SJSA1 (cell line): Measurements from ENCODE around the gene FBXW2. TPM values are rescaled to one million over a fixed set of nuclear protein-coding genes. Genes with fewer than 3 reads are reported as not detected.

Source experiments
- DNase-seq, 2 experiments: peaks; one replicate each; pipeline ENCODE4 v3.0.0-alpha.2; 2015 to 2020; ENCODE audit warnings: low spot score in 2 of 2, low read depth in 1 of 2
- H3K27ac ChIP-seq: fragments of 250-450 bp; sonication (Bioruptor Pico); 2 replicates; pipeline ENCODE4 v1.5.1; 2020; ENCODE audit warnings: mild to moderate bottlenecking, moderate library complexity
- H3K27me3 ChIP-seq: fragments of 250-450 bp; sonication (Bioruptor Pico); replicated peaks from 2 replicates; pipeline ENCODE4 v1.5.1; 2020; ENCODE audit warnings: mild to moderate bottlenecking, moderate library complexity
- H3K36me3 ChIP-seq: fragments of 250-450 bp; sonication (Bioruptor Pico); 2 replicates; pipeline ENCODE4 v1.5.1; 2020; ENCODE audit warnings: mild to moderate bottlenecking
- H3K4me1 ChIP-seq: fragments of 250-450 bp; sonication (Bioruptor Pico); replicated peaks from 2 replicates; pipeline ENCODE4 v1.6.1; 2021; ENCODE audit warnings: mild to moderate bottlenecking
- H3K4me3 ChIP-seq: fragments of 250-450 bp; sonication (Bioruptor Pico); 2 replicates; pipeline ENCODE4 v1.5.1; 2020; ENCODE audit warnings: mild to moderate bottlenecking
- H3K9me3 ChIP-seq: fragments of 250-450 bp; sonication (Bioruptor Pico); replicated peaks from 2 replicates; pipeline ENCODE4 v1.5.1; 2020; ENCODE audit warnings: mild to moderate bottlenecking
- total RNA-seq: library from RNA; depleted of rRNA; stranded (reverse); fragments of >200 nt; shearing (Covaris generic); gene quantifications from 2 replicates; pipeline ENCODE4 v1.2.3, GENCODE V29; 2014

Gene FBXW2
- total RNA-seq, 1 experiment from 2014 or later: 17.9 TPM

GRCh38 chr9:120729791-120730241 lies 63.4 kb downstream of the FBXW2 start:
- Histone ChIP-seq H3K4me3 (no peak overlapping the region), H3K36me3 (no peaks in the 10 kb centered on the region), H3K27ac (no peak overlapping the region), H3K4me1 (peaks cover 4% of the 10 kb centered on the region; the same call in 1 of the 2 replicates), H3K9me3 (no peaks in the 10 kb centered on the region), H3K27me3 (no peaks in the 10 kb centered on the region)
- DNase-seq: no peak

GRCh38 chr9:120726484-120726883 lies 66.7 kb downstream of the FBXW2 start:
- Histone ChIP-seq H3K4me1 (peaks cover 4% of the 10 kb centered on the region; the same call in 1 of the 2 replicates), H3K4me3 (no peak overlapping the region), H3K27ac (no peak overlapping the region), H3K9me3 (no peaks in the 10 kb centered on the region), H3K36me3 (no peaks in the 10 kb centered on the region), H3K27me3 (no peaks in the 10 kb centered on the region)
- DNase-seq: no peak

- no peak overlapping the region for H3K27ac ChIP-seq
- DNase-seq: no peak
- peaks cover 4% of the 10 kb centered on the region; the same call in 1 of the 2 replicates for H3K4me1 ChIP-seq
- no peaks in the 10 kb centered on the region for H3K36me3 ChIP-seq
- H3K9me3 ChIP-seq: no peaks in the 10 kb centered on the region
- H3K4me3 ChIP-seq: no peak overlapping the region
- no peaks in the 10 kb centered on the region for H3K27me3 ChIP-seq
Observed at GRCh38 chr9:120725907-120726306, 67.3 kb downstream of the FBXW2 start.

- H3K27ac ChIP-seq: no peak overlapping the region
- DNase-seq: no peak
Observed at GRCh38 chr9:120724757-120725400, 68.3 kb downstream of the FBXW2 start.

GRCh38 chr9:120723565-120723964 lies 69.7 kb downstream of the FBXW2 start:
- no peak for DNase-seq
- Histone ChIP-seq H3K27ac (no peak overlapping the region), H3K4me1 (no peaks in the 10 kb centered on the region), H3K9me3 (no peaks in the 10 kb centered on the region), H3K36me3 (no peaks in the 10 kb centered on the region), H3K4me3 (no peak overlapping the region), H3K27me3 (no peaks in the 10 kb centered on the region)

More at GRCh38 chr9:120724757-120725400, 68.3 kb downstream of the FBXW2 start:
- Histone ChIP-seq H3K36me3 (no peaks in the 10 kb centered on the region), H3K4me3 (no peak overlapping the region), H3K27me3 (no peaks in the 10 kb centered on the region), H3K9me3 (no peaks in the 10 kb centered on the region), H3K4me1 (no peaks in the 10 kb centered on the region)

GRCh38 chr9:120720404-120720803 lies 72.8 kb downstream of the FBXW2 start:
- DNase-seq: no peak
- no peak overlapping the region for H3K27ac ChIP-seq
- H3K36me3 ChIP-seq: no peaks in the 10 kb centered on the region
- H3K9me3 ChIP-seq: no peaks in the 10 kb centered on the region
- no peaks in the 10 kb centered on the region for H3K27me3 ChIP-seq
- H3K4me3 ChIP-seq: no peak overlapping the region
- H3K4me1 ChIP-seq: no peaks in the 10 kb centered on the region

GRCh38 chr9:120718316-120718715 lies 74.9 kb downstream of the FBXW2 start:
- Histone ChIP-seq H3K27me3 (no peaks in the 10 kb centered on the region), H3K9me3 (0 out of 2 replicates have a peak, but pooled peaks cover 3% of the 10 kb centered on the region), H3K27ac (no peak overlapping the region), H3K4me3 (no peak overlapping the region), H3K36me3 (peaks cover 5% of the 10 kb centered on the region; the same call in 1 of the 2 replicates), H3K4me1 (peaks cover 11% of the 10 kb centered on the region)
- DNase-seq: no peak

- Histone ChIP-seq H3K27ac (no peak overlapping the region), H3K4me3 (no peak overlapping the region), H3K36me3 (peaks cover 5% of the 10 kb centered on the region; the same call in 1 of the 2 replicates), H3K4me1 (peaks cover 22% of the 10 kb centered on the region), H3K27me3 (no peaks in the 10 kb centered on the region), H3K9me3 (0 out of 2 replicates have a peak, but pooled peaks cover 3% of the 10 kb centered on the region)
- DNase-seq: no peak
Observed at GRCh38 chr9:120717176-120717575, 76.0 kb downstream of the FBXW2 start.

GRCh38 chr9:120716483-120716882 lies 76.7 kb downstream of the FBXW2 start:
- 0 out of 2 replicates have a peak, but pooled peaks cover 3% of the 10 kb centered on the region for H3K9me3 ChIP-seq
- no peak overlapping the region for H3K4me3 ChIP-seq
- peaks cover 5% of the 10 kb centered on the region; the same call in 1 of the 2 replicates for H3K36me3 ChIP-seq
- DNase-seq: no peak
- no peak overlapping the region for H3K27ac ChIP-seq
- H3K4me1 ChIP-seq: peaks cover 25% of the 10 kb centered on the region
- no peaks in the 10 kb centered on the region for H3K27me3 ChIP-seq

GRCh38 chr9:120715389-120715924 lies 77.8 kb downstream of the FBXW2 start:
- H3K4me1 ChIP-seq: peaks cover 25% of the 10 kb centered on the region
- H3K4me3 ChIP-seq: no peak overlapping the region
- H3K9me3 ChIP-seq: 0 out of 2 replicates have a peak, but pooled peaks cover 3% of the 10 kb centered on the region
- peaks cover 5% of the 10 kb centered on the region; the same call in 1 of the 2 replicates for H3K36me3 ChIP-seq
- H3K27me3 ChIP-seq: no peaks in the 10 kb centered on the region
- no peak overlapping the region for H3K27ac ChIP-seq
- DNase-seq: no peak

- DNase-seq: no peak
- H3K36me3 ChIP-seq: peaks cover 5% of the 10 kb centered on the region; the same call in 1 of the 2 replicates
- no peaks in the 10 kb centered on the region for H3K27me3 ChIP-seq
- H3K4me1 ChIP-seq: peaks cover 25% of the 10 kb centered on the region
- H3K4me3 ChIP-seq: peak overlapping the region; percentile 89
- no peak overlapping the region for H3K27ac ChIP-seq
- H3K9me3 ChIP-seq: 0 out of 2 replicates have a peak, but pooled peaks cover 3% of the 10 kb centered on the region
Observed at GRCh38 chr9:120714846-120715388, 78.3 kb downstream of the FBXW2 start.

GRCh38 chr9:120714088-120714845 lies 78.9 kb downstream of the FBXW2 start, which contains the start of gene MEGF9:
Gene MEGF9, minus strand, starts transcription at chr9:120714470. Its CDS starts 112 bp downstream, at chr9:120714358.
- peak; percentile 96 to 97 for DNase-seq
- Histone ChIP-seq H3K4me3 (peak within 1 kb of the TSS; percentile 89), H3K4me1 (peaks cover 25% of the 10 kb centered on the region), H3K9me3 (0 out of 2 replicates have a peak, but pooled peaks cover 3% of the 10 kb centered on the region), H3K27me3 (no peaks in the 10 kb centered on the region), H3K27ac (no peak within 1 kb of the TSS), H3K36me3 (peaks cover 5% of the 10 kb centered on the region; the same call in 1 of the 2 replicates)
